ENCODE results near the gene SMARCC2.

DNA sequence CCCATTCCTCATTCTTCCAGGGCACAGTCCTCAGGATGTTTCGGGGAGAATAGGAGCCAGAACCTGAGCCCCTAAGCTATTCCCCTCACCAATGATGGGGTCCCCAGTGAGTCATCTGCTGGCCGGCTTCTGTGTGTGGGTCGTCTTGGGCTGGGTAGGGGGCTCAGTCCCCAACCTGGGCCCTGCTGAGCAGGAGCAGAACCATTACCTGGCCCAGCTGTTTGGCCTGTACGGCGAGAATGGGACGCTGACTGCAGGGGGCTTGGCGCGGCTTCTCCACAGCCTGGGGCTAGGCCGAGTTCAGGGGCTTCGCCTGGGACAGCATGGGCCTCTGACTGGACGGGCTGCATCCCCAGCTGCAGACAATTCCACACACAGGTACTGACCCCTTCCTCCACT, 41.9 kb upstream of the SMARCC2 start:
- TF ChIP-seq, protein P1, sequence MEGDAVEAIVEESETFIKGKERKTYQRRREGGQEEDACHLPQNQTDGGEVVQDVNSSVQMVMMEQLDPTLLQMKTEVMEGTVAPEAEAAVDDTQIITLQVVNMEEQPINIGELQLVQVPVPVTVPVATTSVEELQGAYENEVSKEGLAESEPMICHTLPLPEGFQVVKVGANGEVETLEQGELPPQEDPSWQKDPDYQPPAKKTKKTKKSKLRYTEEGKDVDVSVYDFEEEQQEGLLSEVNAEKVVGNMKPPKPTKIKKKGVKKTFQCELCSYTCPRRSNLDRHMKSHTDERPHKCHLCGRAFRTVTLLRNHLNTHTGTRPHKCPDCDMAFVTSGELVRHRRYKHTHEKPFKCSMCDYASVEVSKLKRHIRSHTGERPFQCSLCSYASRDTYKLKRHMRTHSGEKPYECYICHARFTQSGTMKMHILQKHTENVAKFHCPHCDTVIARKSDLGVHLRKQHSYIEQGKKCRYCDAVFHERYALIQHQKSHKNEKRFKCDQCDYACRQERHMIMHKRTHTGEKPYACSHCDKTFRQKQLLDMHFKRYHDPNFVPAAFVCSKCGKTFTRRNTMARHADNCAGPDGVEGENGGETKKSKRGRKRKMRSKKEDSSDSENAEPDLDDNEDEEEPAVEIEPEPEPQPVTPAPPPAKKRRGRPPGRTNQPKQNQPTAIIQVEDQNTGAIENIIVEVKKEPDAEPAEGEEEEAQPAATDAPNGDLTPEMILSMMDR (IDR thresholded peaks at IDR 0.05 in 4 of 5, conservative IDR thresholded peaks at IDR 0.05 in 1 of 5) = no peak
- no peak for TF ChIP-seq POLR2A (IDR thresholded peaks at IDR 0.05)
